Daoy (cell line): ENCODE measurements around the gene RSPH6A. TPM values are rescaled to one million over a fixed set of nuclear protein-coding genes. Genes with fewer than 3 reads are reported as not detected.
A peak's percentile ranks its signal among the peaks of the same experiment; 100 is the strongest.

Source experiments
- DNase-seq: peaks from one replicate; pipeline ENCODE4 v3.0.0-alpha.2; 2015; ENCODE audit warnings: low read depth
- total RNA-seq: library from RNA; depleted of rRNA; stranded (reverse); fragments of >200 nt; shearing (Covaris generic); gene quantifications from 2 replicates; pipeline ENCODE4 v1.2.3, GENCODE V29; 2014

Gene RSPH6A
- total RNA-seq, 1 experiment from 2014 or later, result 0.06 TPM

DNA sequence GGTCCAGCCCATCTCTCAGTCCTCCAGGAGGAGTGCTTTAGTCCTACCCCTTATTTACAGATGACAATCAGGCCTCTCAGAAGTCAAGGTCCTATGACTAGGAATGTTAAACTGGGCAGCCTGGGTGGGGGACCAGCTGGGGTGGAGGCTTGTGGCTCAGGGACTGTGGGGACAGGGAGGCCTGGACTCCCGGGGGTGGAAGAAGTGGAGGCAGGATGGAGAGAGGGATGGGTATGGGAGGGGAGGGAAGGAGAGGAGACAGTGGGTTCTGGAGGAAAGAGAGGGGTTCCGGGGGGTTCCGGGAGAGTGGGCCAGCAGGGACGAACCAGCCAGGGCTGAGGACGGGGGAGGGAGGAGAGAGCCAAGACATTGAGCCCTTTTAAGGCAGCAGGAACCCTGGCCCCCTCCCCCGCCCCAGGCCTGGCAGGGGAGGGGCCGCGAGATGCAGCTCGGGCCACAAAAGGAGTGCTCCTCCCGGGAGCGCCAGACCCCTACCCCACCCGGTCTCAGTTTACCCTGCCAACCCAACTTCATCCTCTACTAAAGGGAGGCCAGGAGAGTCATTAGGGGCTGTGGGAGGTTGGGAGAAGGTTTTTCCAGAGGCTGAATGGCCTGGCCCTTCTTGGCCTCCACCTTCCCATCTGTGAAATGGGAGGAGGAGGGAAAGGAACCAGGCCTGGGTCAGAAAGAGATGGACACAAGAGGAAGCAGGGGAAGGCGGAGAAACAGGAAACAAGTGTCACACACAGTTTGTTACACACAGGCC, 34.5 kb downstream of the RSPH6A start:
- no peak for DNase-seq

DNA sequence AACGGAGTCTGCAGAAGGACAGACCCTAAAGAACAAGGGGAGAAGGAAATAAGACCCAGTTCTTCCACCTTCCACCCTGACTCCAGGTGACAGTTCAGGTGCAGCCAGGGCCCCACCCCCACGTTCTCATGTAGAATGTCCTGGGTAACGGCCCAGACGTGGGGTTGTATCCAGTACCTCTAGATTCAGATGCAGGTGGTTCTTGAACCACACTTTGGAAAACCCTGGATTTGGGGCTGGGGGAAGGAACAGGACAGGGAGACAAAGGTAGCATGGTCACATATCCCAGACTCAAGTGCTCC, 35.0 kb downstream of the RSPH6A start:
- DNase-seq, result no peak

DNA sequence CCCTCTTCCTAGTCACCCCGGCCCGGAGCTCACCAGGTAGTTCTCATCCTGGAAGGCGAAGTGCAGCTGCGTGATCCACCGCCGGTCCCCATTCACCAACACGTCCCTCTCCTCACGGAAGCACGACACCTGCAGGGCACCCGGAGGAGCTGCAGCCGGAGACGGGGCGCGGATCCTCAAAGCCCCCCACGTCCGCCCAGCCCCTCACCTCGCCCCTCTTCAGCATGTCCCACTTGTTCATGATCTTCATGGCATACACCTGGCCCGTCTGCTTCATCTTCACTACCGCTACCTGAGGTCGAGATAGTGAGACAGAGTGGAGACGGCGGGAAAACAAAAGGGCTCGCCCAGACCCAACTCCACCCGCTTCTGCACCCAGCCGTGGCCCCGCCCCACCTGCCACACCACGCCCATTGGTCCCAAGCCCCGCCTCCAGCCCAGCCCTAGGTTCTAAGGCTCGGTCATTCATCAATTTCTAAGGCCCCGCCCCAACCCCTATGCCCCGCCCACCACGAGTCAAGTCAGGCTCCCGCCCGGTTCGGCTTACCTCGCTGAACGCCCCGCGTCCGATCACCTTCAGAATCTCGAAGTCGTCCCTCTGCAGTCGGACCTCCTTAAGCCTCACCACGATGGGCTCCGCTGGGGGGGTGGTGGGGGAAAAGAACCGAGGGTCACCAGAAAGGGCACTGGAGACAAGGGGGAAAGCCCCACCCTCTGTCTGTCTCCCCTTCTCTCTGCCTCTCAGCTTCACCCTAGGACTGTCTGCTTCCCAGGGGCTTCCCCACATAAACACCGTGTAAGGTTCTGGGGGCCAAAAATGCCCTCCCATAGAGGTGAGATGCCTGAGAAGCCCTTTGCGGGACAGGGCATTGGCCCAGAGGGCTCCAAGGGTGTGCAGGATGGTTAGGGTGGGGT, 35.6 kb downstream of the RSPH6A start:
- peak; percentile 70 for DNase-seq

DNA sequence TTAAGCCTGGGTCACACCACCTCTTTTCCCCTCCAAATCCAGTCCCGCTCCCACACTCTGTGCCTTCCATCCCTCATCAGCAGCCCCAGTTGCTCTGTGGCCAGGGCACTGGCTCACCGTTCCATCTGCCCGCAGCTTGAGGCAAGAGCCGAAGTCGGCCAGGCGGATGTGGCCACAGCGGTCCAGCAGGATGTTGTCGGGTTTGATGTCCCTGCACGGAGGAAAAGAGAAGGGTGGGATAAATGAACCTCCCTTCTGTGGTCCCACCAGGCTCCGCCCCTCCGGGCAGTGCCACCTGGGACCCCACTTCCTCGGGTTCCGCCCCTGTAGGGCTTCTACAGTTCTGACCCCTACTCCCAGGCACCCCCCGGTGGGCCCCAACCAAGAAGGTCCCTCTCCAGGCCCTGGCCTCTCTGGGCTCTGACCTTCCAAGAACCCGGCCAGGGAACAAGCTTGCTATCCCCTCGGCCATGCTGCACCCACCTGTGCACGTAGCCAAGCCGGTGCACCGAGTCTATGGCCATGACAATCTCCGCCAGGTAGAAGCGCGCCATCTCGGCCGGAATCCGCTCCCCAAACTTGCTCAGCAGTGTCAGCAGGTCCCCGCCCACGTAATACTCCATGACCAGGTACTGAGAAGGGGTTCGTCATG, 37.0 kb downstream of the RSPH6A start:
- no peak for DNase-seq

DNA sequence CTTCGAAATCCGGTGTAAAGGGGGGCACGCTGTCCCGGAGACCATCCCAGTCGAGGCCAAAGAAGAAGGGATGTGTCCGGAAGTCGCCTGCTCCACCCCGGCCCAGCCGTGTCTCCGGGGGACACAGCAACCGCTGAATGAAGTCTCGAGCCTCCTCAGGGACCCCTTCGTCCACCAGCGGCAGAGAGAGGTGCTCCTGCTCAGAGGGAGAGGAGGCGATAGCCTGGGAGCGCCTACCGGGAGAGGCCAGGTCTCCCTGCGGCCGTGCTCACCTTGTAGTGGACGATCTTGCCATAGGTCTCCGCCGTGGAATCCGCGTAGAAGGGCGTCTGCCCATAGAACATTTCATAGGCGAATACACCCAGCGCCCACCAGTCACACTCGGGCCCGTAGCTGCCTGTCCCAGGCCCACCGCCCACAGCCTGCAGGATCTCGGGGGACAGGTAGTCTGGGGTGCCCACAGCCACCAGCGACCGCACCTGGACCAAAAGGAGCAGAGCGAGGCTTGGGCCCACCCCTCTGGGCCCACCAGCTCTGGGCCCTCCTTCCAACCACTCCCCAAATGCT, 37.6 kb downstream of the RSPH6A start:
- no peak for DNase-seq

DNA sequence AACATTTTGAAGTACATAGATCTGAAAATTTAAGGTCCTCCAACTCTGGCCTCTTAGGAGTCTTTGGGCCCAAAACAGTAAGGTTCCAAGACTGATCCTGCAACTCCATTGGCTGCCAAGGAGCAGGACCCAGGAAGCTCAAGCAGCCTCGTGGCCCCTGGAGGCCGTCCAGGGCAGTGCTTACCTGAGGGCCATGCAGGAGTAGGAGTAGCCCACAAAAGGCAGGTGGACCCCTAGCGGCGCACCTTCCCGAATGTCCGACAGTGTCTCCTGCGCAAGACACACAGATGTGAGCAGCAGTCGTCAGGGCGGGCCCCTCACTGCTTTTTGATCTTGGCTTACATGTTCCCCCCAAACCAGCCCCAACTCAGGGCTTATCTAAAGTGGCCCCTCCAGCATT, 40.3 kb downstream of the RSPH6A start:
- no peak for DNase-seq

DNA sequence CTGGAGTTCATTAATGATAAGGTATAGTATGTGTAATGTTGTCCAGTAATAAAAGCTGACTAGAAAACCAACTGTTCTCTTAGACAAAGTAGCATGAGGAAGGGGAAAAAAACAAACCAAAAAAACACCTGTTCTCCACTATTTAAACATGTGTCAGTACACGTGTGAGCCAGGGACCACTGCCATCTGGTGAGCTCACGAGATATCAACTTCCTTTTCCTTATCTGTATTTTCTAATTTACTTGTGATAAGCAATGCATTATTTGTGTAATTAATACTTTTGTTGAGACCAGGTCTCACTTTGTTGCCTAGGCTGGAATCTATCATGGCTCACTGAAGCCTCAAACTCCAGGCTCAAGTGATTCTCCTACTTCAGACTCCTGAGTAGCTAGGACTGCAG, 41.7 kb downstream of the RSPH6A start:
- DNase-seq, result no peak

DNA sequence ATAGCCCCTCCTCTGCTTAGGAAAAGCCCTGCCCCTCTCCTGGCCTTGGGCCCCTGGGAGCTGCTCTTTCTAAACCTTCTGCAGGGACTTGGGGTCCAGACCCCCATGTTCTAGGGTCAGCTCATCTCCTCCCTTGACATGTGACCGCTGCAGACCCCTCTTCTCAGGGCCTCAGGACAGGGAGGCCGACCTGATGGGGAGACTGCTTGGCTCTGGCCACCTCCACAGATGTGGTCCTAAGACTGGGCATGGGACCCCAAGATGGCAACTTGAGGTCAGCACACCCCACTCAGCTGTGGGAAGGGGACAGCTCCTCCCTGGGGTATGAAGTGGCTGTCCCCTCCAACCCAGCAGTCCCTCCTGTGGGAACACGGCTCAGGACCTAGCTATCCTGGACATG, 42.2 kb downstream of the RSPH6A start:
- no peak for DNase-seq

DNA sequence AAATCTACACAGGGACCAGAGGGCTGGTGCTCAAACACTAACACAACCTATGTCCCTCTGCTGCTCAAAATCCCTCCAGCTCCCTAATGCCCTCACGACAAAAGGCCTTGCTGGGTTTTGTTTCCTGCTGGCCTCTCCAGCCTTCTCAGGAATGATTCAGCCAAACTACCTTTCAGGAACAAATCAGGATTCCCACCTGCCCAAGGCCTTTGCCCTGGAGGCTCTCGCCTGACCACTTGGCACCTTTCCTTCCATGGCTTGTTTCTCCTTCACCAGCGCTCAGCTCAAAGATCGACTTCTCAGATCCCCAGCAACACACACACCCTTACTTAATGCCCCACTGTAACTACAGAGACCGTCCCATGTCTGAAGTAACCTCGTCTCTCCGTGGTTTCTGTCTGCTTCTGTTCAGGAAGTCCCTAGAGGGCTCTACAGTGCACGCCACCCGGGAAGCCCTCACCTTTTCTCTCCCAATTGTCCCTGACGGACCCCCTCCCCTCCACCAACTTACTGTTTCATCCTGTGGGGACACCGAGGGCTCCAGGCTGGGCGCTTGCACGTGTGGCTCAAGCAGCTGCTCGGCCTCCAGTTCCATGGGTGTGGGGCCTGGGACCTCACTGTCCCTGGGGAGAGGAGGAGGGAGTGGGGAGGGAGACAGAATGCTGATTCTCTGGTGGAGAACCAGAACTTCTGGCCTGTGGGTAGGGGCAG, 42.8 kb downstream of the RSPH6A start:
- no peak for DNase-seq

DNA sequence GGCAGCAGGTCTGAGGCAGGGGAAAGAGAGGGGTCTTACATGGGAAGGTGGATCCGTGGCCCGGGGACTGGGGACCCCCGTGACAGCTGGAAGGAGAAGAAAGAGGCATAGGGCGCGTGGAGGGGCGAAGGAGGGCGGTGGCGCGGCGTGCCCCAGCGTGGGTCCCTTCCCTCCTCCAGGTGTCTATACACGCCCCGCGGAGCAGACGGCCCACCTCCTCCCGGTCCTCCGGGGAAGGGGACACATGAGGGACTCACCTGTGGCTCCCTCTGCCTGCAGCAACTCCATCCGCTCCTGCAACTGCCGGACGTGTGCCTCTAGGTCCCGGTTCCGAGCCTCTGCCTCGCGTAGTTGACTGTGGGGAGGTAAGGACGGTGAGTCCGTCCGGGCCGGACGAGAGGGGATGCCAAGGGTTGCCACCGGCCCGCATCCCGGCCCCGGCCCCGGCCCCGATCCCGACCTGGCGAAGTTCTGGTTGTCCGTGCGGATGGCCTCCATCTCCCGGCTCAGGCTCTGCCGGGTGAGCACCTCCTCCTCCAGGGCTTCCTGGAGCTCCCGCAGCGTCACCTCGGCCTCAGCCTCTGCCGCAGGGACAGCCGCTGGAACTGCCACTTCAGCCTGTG, 43.7 kb downstream of the RSPH6A start:
- no peak for DNase-seq

DNA sequence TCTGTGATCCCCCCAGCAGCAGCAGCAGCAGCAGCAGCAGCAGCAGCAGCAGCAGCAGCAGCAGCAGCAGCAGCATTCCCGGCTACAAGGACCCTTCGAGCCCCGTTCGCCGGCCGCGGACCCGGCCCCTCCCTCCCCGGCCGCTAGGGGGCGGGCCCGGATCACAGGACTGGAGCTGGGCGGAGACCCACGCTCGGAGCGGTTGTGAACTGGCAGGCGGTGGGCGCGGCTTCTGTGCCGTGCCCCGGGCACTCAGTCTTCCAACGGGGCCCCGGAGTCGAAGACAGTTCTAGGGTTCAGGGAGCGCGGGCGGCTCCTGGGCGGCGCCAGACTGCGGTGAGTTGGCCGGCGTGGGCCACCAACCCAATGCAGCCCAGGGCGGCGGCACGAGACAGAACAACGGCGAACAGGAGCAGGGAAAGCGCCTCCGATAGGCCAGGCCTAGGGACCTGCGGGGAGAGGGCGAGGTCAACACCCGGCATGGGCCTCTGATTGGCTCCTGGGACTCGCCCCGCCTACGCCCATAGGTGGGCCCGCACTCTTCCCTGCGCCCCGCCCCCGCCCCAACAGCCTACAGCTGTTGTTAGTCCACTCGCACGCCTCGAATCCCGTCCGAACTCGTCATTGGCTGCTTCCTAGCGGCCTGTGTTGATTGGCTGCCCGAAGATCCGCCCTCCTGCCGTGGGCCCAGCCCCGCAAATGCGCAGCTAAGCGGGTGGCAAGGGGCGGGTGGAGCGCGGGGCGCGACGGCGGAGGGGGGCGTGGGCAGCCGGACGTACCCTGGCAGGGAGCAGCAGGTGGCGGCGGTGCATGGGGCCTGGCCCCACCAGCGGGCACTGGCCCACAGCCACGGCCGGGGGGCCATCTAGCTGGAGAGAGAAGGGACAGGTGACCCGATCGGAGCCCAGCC, 44.7 kb downstream of the RSPH6A start:
- DNase-seq, result peak; percentile 97

DNA sequence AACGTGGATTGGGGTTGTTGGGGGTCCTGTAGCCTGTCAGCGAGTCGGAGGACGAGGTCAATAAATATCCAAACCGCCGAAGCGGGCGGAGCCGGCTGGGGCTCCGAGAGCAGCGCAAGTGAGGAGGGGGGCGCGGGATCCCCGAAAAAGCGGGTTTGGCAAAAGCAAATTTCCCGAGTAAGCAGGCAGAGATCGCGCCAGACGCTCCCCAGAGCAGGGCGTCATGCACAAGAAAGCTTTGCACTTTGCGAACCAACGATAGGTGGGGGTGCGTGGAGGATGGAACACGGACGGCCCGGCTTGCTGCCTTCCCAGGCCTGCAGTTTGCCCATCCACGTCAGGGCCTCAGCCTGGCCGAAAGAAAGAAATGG, 45.3 kb downstream of the RSPH6A start:
- DNase-seq, result no peak

DNA sequence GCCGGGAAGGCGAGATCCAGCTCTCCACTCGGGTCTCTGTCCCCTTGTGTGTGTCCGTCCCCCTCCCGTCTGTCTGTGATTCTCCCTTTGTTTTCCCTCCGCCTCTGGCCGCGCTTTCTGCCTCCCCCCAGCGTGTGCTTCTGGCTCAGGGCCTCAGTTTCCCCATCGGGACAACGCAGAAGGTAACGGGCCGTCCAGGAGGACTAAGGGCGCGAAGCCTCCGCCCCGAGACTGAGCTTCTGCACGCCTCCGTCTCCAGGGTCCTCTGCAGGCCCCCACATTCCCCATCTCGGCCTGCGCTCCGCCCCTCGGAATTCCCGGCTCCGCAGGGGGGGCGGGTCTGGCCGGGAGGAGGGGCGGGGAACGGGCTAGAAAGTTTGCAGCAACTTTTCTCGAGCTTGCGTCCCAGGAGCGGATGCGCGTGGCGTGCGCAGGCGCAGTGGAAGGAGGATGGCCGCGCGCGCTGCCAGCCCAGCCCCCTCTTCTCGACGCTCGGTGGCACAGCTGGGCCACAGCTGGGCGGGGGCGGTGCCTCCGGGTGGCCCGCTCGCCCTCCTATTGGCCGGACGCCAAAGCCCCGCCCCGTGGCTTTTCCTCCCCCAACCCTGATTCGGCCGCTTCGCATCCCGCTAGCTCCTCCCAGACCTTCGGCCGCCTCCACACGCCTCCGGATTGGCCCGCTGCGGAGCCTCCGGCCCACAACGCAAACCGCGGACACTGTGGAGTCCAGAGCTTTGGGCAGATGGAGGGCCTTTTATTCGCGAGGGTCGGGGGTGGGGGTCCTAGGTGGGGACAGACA, 45.9 kb downstream of the RSPH6A start, which contains the start of gene SIX5:
Gene SIX5, minus strand, starts transcription at position 269 of the 799 bp plus-strand sequence. CDS start 408 bp downstream, outside the sequence.
- peak; percentile 100 for DNase-seq

DNA sequence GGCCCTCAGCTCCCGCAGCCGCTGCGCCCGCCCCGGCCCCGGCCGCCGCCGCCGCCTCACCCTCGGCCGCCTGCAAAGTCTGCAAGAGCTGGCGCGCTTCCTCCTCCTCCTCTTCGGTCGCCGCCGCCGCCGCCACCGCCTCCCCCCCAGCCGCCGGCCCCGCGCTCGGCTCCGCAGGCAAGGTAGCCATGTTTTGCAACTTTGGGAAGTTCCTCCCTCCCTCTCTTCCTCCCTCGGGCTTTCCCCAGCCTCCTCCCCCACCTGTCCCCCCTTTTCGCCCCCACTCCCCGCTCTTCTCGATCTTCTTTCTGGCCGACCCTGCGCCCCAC, 46.5 kb downstream of the RSPH6A start:
- DNase-seq, result peak; percentile 74

DNA sequence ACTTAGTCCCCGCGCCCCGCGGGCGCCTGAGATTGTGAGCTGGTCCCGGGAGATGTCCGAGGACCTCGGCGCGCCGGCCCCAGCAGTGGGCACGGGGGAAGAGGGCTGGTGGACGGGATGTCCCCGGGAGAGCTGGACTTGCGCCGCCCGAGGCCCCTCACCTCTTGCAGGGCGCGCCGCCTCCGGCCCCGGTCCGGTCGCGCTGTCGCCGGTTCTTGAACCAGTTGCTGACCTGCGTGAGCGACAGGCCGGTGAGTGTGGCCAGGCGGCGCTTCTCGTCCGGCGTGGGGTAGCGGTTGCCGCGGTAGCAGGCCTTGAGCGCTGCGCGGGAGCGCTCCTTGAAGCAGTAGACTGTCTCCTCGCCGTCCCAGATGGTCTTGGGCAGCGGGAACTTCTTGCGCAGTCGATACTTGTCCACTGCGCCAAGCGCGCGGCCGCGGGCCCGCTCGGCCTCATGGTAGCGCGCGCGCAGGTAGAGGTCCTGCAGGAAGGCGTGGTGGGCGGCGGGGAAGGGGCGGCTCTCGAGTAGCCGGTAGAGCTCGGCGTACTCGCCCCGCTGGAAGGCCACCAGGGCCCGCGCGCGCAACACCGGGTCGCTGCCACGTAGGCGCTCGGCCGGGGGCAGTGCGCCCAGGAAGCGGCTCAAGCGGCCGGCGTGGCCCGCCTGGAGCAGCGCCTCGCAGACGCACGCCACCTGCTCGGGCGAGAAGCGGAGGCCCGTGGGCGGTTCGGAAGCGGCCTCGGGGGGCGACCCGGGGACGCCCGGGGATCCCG, 47.0 kb downstream of the RSPH6A start:
- peak; percentile 80 for DNase-seq

DNA sequence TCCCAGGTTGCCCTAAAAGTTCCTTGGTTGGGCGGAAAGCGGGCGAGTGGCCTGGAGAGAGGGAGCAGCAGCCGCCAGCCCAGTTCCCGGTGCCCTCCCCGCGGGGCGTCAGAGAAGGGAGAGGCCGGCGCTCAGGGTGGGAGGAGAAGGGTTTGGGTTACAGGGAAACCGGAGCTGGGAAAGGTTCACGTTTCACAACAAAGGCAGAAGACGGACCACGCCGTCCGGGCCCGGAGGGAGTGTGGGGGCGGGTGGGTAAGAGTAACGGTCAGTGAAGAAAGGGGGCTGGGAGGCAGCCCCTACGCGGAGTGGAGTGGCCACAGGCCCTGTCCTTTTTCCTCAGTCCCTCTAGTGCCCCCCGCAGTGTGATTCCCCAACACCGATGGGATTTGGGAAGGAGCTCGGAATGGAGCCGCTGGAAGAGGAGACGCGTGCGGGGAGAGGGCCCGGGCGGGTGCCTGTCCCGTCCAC, 47.7 kb downstream of the RSPH6A start:
- peak; percentile 90 for DNase-seq

DNA sequence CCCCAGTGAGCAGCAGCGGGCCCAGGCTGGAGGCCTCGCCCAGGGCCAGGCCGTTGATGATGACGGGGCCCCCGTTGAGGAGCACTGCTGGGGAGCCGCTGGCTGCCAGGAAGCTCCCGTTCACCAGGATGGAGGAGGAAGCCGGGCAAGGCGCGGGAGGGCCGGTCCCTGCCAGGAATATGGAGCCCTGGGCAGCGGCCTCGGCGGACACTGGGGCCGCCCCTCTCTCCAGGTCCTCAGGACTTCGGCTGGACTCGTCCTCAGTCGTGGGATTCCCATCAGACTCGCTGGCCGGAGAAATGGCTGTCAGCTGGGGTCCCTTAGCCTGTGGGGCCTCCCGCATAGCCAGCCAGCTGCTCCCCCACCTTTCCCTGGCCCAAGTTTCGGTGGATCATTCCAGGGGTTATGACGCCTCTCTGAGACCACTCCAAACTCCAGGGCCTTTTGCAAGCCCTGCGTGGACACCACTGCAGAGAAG, 48.2 kb downstream of the RSPH6A start:
- DNase-seq, result no peak

DNA sequence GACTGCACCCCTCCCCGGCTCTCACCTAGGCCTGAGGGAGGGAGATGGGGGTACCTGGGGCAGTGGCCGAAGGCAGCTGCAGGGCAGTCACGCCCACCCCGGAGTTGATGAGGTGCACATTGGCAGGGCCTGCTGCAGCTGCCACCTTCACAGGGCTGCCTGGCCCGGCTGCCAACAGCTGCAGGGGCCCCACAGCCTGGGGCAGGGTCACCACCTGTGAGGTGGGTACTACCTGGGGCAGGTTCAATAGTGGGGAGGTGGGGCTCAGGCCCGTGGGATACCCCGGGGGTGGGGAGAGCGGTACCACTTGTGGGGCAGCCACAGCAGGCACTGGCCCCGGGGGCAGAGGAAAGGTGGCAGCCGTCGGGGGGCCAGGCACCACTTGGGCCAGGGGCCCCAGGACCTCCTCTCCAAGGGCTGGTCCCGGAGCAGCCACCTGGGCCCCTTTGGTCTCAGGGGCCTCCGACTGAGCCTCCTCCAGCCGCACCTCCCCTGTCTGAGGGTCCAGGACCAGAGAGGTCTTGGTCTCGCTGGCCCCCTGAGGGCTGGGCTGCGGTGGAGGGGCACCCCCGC, 48.7 kb downstream of the RSPH6A start:
- no peak for DNase-seq
